HFFc6 (cell line): Measurements from ENCODE around the gene NMNAT3. TPM values are rescaled to one million over a fixed set of nuclear protein-coding genes. Genes with fewer than 3 reads are reported as not detected.

Experiments used
- DNase-seq: peaks from one replicate; pipeline ENCODE4 v3.0.0-alpha.2; 2018
- H3K27ac Mint-ChIP-seq: 2 replicates; pipeline ENCODE4 v1.8.0; 2020; ENCODE audit warnings: mild to moderate bottlenecking, mixed read lengths
- H3K27me3 Mint-ChIP-seq: 2 replicates; pipeline ENCODE4 v1.8.0; 2021; ENCODE audit warnings: mild to moderate bottlenecking, moderate library complexity, mixed read lengths; ENCODE audit not compliant: insufficient read depth
- H3K36me3 Mint-ChIP-seq: 2 replicates; pipeline ENCODE4 v1.8.0; 2021; ENCODE audit warnings: low read depth, mixed read lengths
- H3K4me1 Mint-ChIP-seq: 2 replicates; pipeline ENCODE4 v1.8.0; 2020; ENCODE audit warnings: low read depth, mixed read lengths
- H3K4me3 Mint-ChIP-seq: 2 replicates; pipeline ENCODE4 v1.8.0; 2020; ENCODE audit warnings: mild to moderate bottlenecking, moderate library complexity, mixed read lengths
- H3K9me3 Mint-ChIP-seq: 2 replicates; pipeline ENCODE4 v1.8.0; 2020; ENCODE audit warnings: mild to moderate bottlenecking, mixed read lengths
- total RNA-seq, 6 experiments: library from RNA; stranded (reverse); fragmentation: NEBNext Ultra II Directional; extraction: Animal tissue kit (Norgen Biotek cat#: 25700); gene quantifications; 2 replicates in 1 of 6; 3 replicates in 5 of 6; pipeline ENCODE4 v1.2.3, GENCODE V29; 2021
- TF ChIP-seq, protein P1 (sequence below): fragments of 200-600 bp; sonication (generic); IDR thresholded peaks from 2 replicates; pipeline ENCODE4 v1.5.0; 2021; ENCODE audit warnings: antibody characterized with exemption, mild to moderate bottlenecking

The NMNAT3 gene
- total RNA-seq, 6 experiments from 2014 or later, result 0.02 to 0.05 (median 0.03) TPM; not detected in 2

DNA sequence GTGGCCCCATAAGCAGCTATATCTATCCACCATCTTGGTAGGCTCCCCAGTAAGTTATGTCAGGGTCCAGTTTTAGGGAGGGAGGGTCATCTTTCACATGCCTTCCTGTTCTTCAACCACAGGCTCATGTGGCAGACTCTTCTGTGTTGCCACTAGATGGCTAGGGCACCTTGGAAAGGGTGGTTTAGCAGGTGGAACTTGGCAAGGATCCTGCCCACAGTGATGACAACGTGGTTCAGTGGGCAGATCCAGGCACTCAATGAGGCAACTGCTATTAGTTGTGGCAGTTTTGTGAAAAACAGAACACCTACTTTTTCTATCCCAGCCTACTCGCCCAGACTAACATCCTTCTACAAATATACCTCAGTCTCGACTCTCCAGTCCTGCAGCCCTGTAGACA is 131.0 kb downstream of the NMNAT3 start:
- H3K27ac Mint-ChIP-seq, result no peak overlapping the region
- no peaks in the 10 kb centered on the region for H3K4me1 Mint-ChIP-seq
- TF ChIP-seq, protein P1, sequence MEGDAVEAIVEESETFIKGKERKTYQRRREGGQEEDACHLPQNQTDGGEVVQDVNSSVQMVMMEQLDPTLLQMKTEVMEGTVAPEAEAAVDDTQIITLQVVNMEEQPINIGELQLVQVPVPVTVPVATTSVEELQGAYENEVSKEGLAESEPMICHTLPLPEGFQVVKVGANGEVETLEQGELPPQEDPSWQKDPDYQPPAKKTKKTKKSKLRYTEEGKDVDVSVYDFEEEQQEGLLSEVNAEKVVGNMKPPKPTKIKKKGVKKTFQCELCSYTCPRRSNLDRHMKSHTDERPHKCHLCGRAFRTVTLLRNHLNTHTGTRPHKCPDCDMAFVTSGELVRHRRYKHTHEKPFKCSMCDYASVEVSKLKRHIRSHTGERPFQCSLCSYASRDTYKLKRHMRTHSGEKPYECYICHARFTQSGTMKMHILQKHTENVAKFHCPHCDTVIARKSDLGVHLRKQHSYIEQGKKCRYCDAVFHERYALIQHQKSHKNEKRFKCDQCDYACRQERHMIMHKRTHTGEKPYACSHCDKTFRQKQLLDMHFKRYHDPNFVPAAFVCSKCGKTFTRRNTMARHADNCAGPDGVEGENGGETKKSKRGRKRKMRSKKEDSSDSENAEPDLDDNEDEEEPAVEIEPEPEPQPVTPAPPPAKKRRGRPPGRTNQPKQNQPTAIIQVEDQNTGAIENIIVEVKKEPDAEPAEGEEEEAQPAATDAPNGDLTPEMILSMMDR, result no peak
- no peaks in the 10 kb centered on the region for H3K36me3 Mint-ChIP-seq
- peaks cover 4% of the 10 kb centered on the region for H3K27me3 Mint-ChIP-seq
- no peak for DNase-seq
- peaks cover 45% of the 10 kb centered on the region for H3K9me3 Mint-ChIP-seq
- no peak overlapping the region for H3K4me3 Mint-ChIP-seq

DNA sequence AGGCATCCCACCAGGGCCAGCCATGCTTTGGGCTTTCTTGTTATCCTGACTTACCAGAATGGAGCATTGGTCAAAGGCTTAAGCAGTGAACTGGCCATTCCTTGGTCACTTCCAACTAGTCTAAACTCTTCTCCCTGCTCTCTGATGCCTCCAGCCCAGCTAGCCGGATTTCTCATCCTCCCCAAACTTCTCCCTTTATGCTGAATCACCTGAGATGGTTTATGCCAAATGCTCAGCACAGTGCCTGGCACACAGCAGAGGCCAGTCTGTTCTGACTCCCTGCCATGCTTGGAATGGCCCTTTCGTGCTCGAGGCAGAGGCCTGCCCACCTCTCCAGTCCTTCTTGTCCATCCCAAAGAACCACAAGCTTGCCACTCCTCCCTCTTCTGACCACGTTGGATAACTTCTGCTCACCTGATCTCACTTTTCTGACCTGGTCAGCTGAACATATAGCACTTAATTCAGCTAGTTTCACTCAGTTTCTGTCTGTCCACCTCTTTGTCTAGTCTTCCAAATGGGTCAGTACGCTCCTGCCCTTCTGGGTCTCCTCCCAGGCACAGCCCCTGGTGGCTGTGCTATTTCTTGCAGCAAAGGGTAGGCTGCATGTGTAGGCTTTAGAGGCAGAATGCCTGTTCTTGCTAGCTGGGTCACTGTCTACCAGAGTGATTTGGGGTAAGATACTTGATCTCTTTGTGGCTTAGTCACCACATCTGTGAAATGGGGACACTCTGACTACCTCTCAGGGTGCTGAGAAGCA is 136.1 kb downstream of the NMNAT3 start:
- Mint-ChIP-seq H3K9me3 (peaks cover 56% of the 10 kb centered on the region), H3K27ac (no peak overlapping the region), H3K27me3 (peaks cover 9% of the 10 kb centered on the region), H3K36me3 (no peaks in the 10 kb centered on the region), H3K4me3 (no peak overlapping the region), H3K4me1 (no peaks in the 10 kb centered on the region)
- no peak for DNase-seq
- TF ChIP-seq, protein P1, result no peak

DNA sequence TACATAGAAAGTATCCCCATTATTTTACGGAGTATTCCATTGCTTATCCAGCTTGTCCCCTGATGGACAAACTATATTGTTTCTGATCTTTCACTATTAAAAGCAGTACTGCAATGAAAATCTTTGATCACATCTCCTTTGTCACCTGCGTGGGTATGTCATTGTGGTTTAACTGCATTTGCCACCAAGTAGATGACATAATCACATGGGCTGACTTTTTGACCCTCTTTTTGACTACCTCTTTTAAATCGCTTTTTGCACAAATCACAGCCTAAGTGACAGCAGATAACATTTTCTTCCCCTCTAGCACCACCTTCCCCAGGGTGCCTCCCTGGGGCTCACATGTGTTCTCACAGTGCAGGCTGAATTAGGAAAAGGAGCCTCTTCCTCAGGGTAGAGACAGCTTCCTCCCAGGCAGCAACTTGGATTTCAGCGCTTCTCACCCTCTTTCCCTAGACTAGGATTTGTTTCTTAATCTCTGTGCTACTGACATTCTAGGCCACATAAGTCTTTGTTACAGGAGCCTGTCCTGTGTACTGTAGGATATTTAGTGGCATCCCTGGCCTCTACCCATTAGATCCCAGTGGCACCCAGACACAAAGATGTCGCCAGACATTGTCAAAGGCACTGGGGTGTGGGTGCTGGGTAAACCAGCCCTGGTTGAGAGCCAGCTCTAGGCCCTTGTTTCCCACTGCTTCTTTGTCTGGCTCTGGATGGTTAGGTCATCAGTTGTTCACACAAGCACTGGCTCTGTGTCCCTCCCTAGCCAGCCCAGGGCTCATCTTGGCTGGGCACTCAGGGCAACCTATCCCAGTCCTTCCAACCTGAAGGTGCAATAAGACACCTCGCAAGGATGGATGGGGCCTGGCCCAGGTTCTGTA is 136.9 kb downstream of the NMNAT3 start:
- Mint-ChIP-seq H3K4me3 (no peak overlapping the region), H3K27ac (no peak overlapping the region)
- TF ChIP-seq, protein P1, result no peak

DNA sequence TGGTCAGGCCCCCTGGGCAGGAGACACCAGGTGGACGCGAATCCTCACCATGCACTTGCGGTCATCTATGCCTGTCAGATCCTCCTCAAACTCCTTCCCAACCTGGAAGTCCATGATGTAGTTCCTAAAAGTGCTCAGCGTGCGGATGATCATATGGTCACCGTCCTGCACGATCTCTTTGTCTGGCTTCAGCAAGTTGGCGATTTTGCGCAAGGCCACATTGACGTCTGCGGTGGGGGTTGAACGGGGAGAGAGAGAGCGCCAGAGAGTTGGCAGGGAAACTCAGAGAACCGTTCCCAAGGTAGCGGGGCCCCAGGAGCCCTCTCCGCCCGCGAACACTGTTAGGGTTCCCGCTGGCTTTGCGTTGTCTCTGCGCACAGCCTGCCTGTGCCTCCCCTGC is 139.0 kb downstream of the NMNAT3 start:
- TF ChIP-seq, protein P1, result no peak
- no peaks in the 10 kb centered on the region for H3K4me1 Mint-ChIP-seq
- H3K36me3 Mint-ChIP-seq, result no peaks in the 10 kb centered on the region
- no peak for DNase-seq
- peaks cover 55% of the 10 kb centered on the region for H3K9me3 Mint-ChIP-seq
- peaks cover 9% of the 10 kb centered on the region for H3K27me3 Mint-ChIP-seq
- H3K27ac Mint-ChIP-seq, result no peak overlapping the region
- no peak overlapping the region for H3K4me3 Mint-ChIP-seq

More for the DNA sequence above, 136.9 kb downstream of the NMNAT3 start:
- no peak for DNase-seq
- Mint-ChIP-seq H3K9me3 (peaks cover 50% of the 10 kb centered on the region), H3K36me3 (no peaks in the 10 kb centered on the region), H3K4me1 (no peaks in the 10 kb centered on the region), H3K27me3 (peaks cover 9% of the 10 kb centered on the region)

DNA sequence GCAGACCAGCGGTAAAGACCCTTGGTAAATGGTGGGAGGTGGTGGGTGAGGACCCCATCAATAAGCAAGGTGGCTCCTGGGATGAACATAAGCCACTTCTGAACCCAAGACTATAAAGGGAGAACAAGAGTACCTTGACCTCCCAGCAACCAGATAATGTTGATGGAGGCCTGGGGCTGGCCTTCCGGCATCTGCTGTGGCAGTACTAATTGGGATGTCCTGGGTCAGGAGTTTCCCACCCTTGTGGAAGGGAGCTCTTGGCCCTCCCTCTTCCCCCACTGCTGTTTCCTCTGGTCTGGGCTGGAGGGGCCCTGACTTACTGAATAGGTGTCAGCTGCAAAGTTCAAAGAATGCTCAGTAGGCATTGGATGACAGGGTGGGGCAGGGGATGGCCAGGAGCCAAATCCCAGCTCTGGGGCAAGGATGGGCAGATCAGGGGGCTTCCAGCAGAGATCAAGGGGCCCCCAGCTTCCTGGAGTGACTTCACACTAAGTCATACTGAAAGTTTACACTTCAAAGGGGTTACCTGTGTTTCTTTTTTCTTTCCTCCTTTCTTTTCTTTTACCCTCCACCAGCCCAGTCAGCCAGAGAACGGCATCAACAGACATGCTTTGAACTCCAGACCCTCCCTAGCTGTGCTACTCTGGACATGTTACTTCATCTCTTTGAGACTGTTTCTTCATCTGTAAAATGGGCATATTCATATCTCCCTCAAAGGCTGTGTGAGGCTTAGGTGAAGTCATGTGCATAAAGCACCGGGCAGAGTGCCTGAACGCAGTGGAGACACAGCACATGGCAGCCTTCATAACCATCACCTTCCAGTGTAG is 139.8 kb downstream of the NMNAT3 start:
- DNase-seq, result no peak
- Mint-ChIP-seq H3K4me1 (no peaks in the 10 kb centered on the region), H3K9me3 (peaks cover 53% of the 10 kb centered on the region), H3K27me3 (peaks cover 9% of the 10 kb centered on the region), H3K4me3 (no peak overlapping the region), H3K36me3 (no peaks in the 10 kb centered on the region), H3K27ac (no peak overlapping the region)
- TF ChIP-seq, protein P1, result no peak
